Femur (tissue), 1 donor: ENCODE results near the gene PSMD6.
A peak's percentile ranks its signal among the peaks of the same experiment; 100 is the strongest.

Experiments
- DNase-seq: peaks from one replicate; pipeline ENCODE4 v3.0.0-alpha.2; 2017

Gene PSMD6

DNA sequence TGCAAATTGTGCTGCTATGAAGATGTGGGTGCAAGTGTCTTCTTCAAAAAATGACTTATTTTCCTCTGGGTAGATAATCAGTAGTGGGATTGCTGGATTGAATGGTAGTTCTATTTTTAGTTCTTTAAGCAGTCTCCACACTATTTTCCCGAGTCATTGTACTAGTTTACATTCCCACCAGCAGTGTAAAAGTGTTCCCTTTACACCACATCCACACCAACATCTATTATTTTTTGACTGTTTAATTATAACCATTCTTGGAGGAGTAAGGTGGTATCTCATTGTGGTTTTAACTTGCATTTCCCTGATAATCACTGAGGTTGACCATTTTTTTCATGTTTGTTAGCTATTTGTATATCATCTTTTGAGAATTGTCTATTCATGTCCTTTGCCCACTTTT, 19.7 kb upstream of the PSMD6 start:
- no peak for DNase-seq

DNA sequence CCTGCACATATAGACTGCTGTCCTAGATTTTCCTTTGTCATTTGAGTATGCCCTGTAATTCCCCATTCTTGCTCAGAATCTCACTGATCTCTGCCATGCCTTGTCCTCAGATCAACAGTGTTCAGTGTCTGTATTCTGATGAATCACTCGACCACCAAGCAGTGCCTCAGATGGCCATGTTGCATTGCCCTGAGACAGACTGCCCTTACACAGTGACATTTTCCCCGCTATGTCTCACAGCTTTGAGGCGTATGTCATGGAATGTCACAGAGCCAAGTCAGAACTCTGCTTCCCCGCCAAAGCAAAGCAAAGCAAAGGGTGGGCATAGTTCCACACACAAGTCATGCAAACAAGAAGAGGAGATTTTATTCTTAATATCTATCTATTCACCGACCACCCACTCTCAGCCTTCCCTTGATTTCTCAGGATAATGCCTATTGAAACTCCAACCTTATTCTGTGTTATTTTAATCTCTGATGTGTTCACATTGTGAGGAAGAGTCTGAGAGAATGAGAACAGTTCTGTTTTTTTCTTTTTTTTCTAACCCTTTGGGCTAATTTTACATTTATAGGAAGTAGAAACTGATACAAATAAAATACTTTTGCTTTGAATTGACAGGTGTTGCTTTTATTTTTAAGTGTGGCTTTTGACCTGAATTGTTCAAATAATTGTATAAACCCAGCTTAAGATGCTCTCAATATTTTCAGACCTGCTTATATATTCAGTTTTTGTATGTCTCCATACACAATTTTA, 16.9 kb upstream of the PSMD6 start:
- DNase-seq, result no peak

GRCh38 chr3:64039332-64039731, 16.0 kb upstream of the PSMD6 start:
- DNase-seq, result no peak

DNA sequence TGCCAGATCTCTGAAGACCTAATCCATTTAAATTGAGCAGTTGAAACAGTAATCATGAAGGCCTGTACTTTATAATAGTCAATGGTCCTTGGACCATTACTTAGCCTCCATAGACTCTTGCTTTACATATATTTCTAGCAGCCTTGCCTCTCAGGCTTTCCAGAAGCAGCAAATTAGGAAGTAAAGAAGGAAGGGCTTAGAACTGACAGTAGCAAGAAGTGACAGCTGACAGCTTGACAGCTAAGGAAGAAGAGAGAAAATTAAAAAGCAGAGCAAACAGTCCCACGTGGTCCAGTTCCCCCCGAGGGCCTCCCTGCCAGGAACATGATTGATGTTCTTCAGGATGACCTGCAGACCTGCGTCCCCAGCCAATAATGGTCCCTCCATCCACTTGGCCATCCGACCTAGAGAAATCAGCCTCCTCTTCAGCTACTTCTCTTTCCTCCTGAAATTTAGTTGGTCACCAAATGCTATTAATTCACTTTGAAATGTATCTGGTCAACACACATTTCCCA, 15.0 kb upstream of the PSMD6 start:
- no peak for DNase-seq

- no peak for DNase-seq
These were observed 13.8 kb upstream of the PSMD6 start for GRCh38 chr3:64037084-64037483.

- no peak for DNase-seq
These were observed 9.8 kb upstream of the PSMD6 start for GRCh38 chr3:64033069-64033468.

DNA sequence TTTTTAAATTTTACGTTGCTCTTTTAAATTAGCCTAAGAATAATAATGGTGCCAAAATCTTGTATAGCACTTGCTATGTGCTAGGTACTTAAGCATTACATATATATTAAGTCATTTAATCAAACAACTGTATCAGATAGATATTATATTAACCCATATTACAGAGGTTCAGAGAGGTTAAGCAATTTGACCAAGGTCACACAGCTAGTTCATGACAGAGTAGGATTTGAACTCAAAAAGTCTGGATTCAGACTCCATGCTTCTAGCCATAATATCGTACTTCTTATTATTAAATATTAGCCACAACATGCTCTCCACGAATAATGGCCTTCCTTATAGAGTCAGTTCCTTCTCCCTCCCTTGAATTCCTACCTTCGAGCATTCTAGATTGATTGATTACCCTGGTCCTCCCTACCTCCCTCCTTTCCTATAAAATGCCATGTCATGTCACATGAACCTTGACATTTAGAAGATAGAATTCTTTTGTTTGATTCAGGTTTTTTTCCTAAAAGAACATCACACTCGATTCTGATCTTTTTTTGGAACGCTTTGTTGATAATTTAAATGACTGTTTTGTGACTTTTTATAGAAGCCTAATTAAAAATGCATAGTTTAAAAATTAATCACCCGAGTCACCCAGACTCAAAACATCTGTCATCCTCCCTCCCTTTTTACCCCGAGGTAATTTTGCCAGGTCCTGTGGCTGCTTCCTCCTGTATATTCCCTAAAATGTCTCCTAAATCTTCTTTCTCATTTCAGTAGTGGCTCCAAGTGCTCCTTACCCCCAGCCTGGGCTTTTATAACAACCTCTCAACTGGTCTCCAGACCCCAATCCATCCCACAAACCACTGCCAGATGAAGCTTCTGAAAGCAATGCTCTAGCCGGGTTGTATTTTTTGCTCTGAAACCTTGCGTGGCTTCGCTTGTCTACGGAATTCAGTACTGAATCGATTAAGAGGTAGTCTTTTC, 8.5 kb upstream of the PSMD6 start:
- DNase-seq, result no peak

- peak; percentile 82 for DNase-seq
These were observed 7.4 kb upstream of the PSMD6 start for GRCh38 chr3:64030741-64031140.

DNA sequence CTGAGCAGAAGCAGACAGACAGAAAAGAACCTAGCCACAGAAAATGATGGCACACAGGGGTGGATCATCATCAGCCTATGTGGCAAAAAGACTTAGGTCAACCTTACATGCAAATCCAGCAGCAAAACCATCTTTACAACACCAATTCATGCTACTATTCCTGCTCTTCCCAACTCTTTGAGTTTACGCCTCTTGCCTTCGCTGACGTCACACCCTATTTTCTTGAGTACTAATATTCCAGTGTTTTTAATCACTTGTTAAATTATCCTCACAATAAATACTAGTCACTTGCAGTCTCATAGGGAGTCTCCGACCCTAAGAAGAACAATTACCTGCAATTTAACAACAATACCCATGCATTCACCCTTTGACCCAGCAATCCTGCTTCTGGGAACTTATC, 6.0 kb upstream of the PSMD6 start:
- no peak for DNase-seq

GRCh38 chr3:64028754-64029153, 5.5 kb upstream of the PSMD6 start:
- no peak for DNase-seq

DNA sequence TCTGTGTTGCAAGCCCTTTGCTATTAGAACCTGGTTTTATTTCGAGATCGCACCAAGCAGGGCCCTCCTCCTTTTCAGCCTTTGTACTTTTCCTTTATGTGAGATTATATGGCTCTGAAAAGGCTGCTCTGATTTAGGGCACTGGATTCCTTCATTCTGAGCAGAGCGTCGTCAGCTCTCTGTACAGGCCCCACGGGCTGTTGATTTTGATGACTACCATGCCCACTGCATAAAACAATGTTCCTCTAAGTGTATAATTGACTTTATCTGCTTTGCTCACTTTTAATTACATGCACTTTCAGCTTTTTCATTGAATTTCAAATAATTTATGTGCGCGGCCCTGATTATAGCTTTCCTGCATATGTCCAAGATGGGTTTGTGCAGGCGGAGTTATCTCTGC, 4.4 kb upstream of the PSMD6 start:
- no peak for DNase-seq

- DNase-seq, result no peak
These were observed 3.1 kb upstream of the PSMD6 start for GRCh38 chr3:64026346-64026745.

DNA sequence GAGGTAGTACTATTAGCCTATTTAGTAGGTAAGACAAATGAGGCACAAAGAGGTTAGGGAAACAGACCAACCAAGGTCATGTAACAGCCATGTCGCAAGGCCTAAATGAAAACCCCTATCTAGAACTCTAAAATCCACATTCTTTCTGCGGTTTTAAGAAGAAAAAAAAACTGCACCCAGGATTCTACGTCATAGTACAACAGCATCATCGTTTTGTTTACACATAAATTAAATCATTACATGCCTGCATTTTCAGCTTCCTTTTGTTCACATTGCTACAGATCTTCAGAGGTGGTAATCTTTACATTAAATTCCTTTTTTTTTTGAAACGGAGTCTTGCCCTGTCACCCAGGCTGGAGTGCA, 548 bp upstream of the PSMD6 start:
- DNase-seq, result no peak

DNA sequence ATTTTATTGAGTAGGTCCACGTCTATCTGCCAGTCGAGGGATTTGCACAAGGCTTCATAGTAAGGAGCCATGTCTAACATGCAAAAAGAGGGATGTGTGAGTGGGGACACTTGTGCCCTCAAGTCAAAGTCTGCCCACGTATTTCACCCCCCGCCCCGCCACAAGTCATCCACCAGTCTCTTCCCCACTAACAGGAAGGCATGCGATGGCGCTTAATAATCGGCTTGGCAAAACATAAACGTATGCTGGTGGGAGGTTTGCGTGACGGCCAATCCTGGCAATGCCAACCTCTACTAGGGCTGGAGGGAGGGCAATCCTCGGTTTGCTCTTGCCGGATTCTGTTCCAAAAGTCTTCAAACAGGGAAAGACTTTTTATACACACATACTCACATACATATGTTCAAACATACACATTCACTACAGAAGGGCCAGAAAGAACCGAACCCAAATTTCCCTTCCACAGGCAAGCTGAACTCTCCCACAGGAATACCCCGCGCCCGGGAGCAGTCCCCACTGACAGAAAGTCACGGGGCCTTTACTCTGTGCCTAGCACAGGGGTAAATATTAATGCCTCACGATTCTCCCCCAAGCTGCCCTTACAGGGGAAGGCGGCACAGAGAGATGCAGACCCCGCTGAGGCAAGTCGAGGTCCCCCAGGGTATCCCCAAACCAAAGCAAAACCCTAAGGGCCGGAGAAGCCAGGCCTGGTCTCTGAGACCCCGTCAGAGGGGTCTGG, 675 bp downstream of the PSMD6 start:
- DNase-seq, result peak; percentile 30

DNA sequence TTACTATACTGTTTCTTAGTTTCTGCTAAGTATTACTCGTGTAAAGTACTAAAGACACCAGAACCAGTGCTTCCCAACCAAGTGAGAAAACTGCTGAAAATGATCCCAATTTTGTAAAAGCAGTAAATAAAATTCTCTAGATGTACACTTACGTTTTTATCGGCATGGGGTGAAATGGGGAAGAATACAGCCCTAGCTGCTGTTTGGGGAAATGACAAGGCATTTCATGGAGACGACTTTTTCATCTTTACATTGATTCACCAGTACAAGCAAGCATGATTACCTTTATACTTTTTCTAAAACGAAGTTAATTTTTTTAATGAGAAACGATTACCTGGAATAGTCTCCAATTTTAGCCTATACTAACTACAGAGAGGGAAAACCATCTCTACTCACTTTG, 1.4 kb downstream of the PSMD6 start:
- no peak for DNase-seq

DNA sequence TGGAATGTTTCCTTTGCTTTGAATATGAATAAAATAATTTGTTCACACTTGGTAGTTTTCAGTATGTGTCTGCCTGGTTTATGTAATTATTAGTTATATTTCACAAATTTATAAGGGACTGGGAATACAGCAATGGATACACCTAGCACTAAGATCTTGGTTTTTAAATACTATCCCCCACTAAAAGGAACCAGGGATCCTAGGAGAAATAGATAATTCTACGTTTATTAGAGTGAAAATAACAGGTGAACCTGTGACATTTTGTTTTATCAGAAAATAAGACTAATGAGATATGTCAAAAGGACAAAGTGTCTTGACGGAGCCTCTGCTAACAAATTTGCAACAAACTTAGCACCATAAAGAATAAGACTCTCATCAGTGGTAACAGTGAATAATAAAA, 3.4 kb downstream of the PSMD6 start:
- DNase-seq, result no peak

- no peak for DNase-seq
These were observed 4.0 kb downstream of the PSMD6 start for GRCh38 chr3:64019271-64019670.

DNA sequence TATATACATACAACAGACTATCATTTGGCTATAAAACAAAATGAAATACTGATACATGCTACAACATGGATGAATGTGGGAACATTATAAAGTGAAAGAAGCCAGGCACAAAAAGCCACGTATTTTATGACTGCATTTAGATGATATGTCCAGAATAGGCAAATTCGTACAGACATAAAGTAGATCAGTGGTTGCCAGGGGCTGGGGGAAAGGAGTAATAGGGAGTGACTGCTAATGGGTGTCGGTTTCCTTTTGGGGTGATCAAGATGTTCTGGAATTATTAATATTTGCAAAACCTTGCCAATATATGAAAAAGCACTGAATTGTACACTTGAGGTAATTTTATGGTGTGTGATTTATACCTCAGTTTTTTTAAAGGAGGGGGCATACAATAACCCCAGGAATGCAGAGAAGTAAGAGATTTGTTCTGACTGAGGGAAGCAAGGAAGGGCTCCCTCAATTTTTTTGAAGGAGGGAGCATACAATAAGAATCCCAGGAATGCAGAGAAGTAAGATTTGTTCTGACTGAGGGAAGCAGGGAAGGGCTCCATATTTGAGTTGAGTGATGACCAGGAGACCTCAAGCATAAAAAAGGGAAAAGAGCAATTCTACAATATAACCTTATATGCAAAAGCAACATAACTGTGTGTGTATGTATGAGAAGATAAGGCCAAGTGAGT, 6.2 kb downstream of the PSMD6 start:
- no peak for DNase-seq

GRCh38 chr3:64011685-64012084, 11.6 kb downstream of the PSMD6 start:
- no peak for DNase-seq

- DNase-seq, result no peak
These were observed 13.1 kb downstream of the PSMD6 start for GRCh38 chr3:64010199-64010598.

- DNase-seq, result no peak
These were observed 13.8 kb downstream of the PSMD6 start for GRCh38 chr3:64009528-64009927.

GRCh38 chr3:64008487-64009351, 14.6 kb downstream of the PSMD6 start:
- DNase-seq, result no peak
